GM12874 (cell line): Measurements from ENCODE around the gene ZMIZ2.

Experiments used
- CTCF ChIP-seq: IDR thresholded peaks from 2 replicates; pipeline ENCODE4 v1.5.1; 2011; ENCODE audit warnings: low read depth, mild to moderate bottlenecking, control low read depth, low read length, moderate library complexity; ENCODE audit not compliant: insufficient read depth

ZMIZ2 gene

GRCh38 chr7:44764081-44764480 is 15.4 kb downstream of the ZMIZ2 start:
- TF ChIP-seq CTCF = no peak

GRCh38 chr7:44764665-44765578 is 16.3 kb downstream of the ZMIZ2 start:
- TF ChIP-seq CTCF = no peak

GRCh38 chr7:44765579-44766415 is 17.1 kb downstream of the ZMIZ2 start:
- TF ChIP-seq CTCF = no peak

GRCh38 chr7:44766416-44766801 is 17.8 kb downstream of the ZMIZ2 start:
- TF ChIP-seq CTCF = no peak

- TF ChIP-seq CTCF = no peak
These were observed 18.7 kb downstream of the ZMIZ2 start for GRCh38 chr7:44767134-44767911.

GRCh38 chr7:44767912-44768627 is 19.4 kb downstream of the ZMIZ2 start:
- no peak for TF ChIP-seq CTCF
